Retinal pigment epithelial cell (primary cell): Measurements from ENCODE around the gene ZNF512.
"Not testable (repeated sequence)": the region's sequence is repeated elsewhere in the genome, so short reads cannot be mapped to it uniquely, and the experiment has no call there.

Source experiments
- DNase-seq: peaks from one replicate; pipeline ENCODE4 v3.0.0-alpha.2; 2010; ENCODE audit warnings: low read depth
- H3K4me3 ChIP-seq: 2 replicates; pipeline ENCODE4 v1.5.1; 2011; ENCODE audit warnings: mild to moderate bottlenecking, low read length, control low read depth, moderate library complexity
- CTCF ChIP-seq: conservative IDR thresholded peaks from 2 replicates; pipeline ENCODE4 v1.5.1; 2011; ENCODE audit warnings: low read depth, low read length, control low read depth, inconsistent platforms

The ZNF512 gene

GRCh38 chr2:27627963-27628766, 45.3 kb downstream of the ZNF512 start:
- DNase-seq = peak; percentile 96
- H3K4me3 ChIP-seq = peak overlapping the region; percentile 99
- no peak for TF ChIP-seq CTCF

- peak; percentile 64 for DNase-seq
- peak within 1 kb of the TSS; percentile 99 for H3K4me3 ChIP-seq
- no peak for TF ChIP-seq CTCF
Observed at GRCh38 chr2:27628767-27629709, 46.2 kb downstream of the ZNF512 start, which contains the start of the genes CCDC121 and GPN1. Gene CCDC121, minus strand, starts transcription at chr2:27629012. Its CDS starts 1,213 bp downstream, at chr2:27627799. Gene GPN1, plus strand, starts transcription at chr2:27629050. Its CDS starts 9 bp downstream, at chr2:27629059.

GRCh38 chr2:27630257-27630656, 47.4 kb downstream of the ZNF512 start:
- not testable (repeated sequence) for H3K4me3 ChIP-seq, DNase-seq

GRCh38 chr2:27634291-27634690, 51.4 kb downstream of the ZNF512 start:
- no peak for DNase-seq
- no peak for TF ChIP-seq CTCF
- no peak overlapping the region for H3K4me3 ChIP-seq

- H3K4me3 ChIP-seq = no peak overlapping the region
- no peak for TF ChIP-seq CTCF
- no peak for DNase-seq
Observed at GRCh38 chr2:27636766-27637165, 53.9 kb downstream of the ZNF512 start.

- no peak overlapping the region for H3K4me3 ChIP-seq
Observed at GRCh38 chr2:27638037-27638637, 55.3 kb downstream of the ZNF512 start.

More at GRCh38 chr2:27638037-27638637, 55.3 kb downstream of the ZNF512 start:
- no peak for DNase-seq
- no peak for TF ChIP-seq CTCF
